WTC11 (cell line): ENCODE measurements around the gene TRAF2. TPM values are rescaled to one million over a fixed set of nuclear protein-coding genes. Genes with fewer than 3 reads are reported as not detected.

Experiments used
- ATAC-seq: fragments of 200-7000 bp; cut with Tn5 transposase; 2 replicates; pipeline ENCODE4 v1.10.0; 2021; ENCODE audit warnings: mild to moderate bottlenecking, moderate library complexity
- CTCF ChIA-PET: fragments of 300-600 bp; sonication (Branson Sonifier 250); formaldehyde crosslinking; loops from one replicate; lab custom pipeline; 2021; ENCODE audit warnings: antibody characterized with exemption; lab: Charles Lee
- POLR2A ChIA-PET: fragments of 350-600 bp; sonication (Branson Sonifier 250); formaldehyde crosslinking; loops from one replicate; lab custom pipeline; 2021; ENCODE audit warnings: antibody characterized with exemption; lab: Charles Lee
- DNase-seq: peaks from one replicate; pipeline ENCODE4 v3.0.0; 2021; ENCODE audit warnings: low spot score
- H3K27ac Mint-ChIP-seq: 2 replicates; pipeline ENCODE4 v1.8.0; 2021; ENCODE audit warnings: mixed read lengths
- H3K27me3 Mint-ChIP-seq: 2 replicates; pipeline ENCODE4 v1.8.0; 2021; ENCODE audit warnings: low read depth, mild to moderate bottlenecking, moderate library complexity, mixed read lengths
- H3K36me3 Mint-ChIP-seq: 2 replicates; pipeline ENCODE4 v1.8.0; 2021; ENCODE audit warnings: mixed read lengths
- H3K4me1 Mint-ChIP-seq: 2 replicates; pipeline ENCODE4 v1.8.0; 2022; ENCODE audit warnings: mixed read lengths
- H3K4me3 Mint-ChIP-seq: 2 replicates; pipeline ENCODE4 v1.8.0; 2021; ENCODE audit warnings: mild to moderate bottlenecking, moderate library complexity, mixed read lengths
- H3K9me3 Mint-ChIP-seq: 2 replicates; pipeline ENCODE4 v1.8.0; 2021; ENCODE audit warnings: mixed read lengths
- CTCF ChIP-seq: fragments of 200-600 bp; IDR thresholded peaks from 2 replicates; pipeline ENCODE4 v1.8.0; 2022; ENCODE audit warnings: antibody characterized with exemption
- HMGXB4 ChIP-seq: sonication (generic); formaldehyde crosslinking; IDR thresholded peaks from 2 replicates; pipeline ENCODE4 v1.8.1; 2023; ENCODE audit warnings: mild to moderate bottlenecking, moderate library complexity, missing genetic modification reagents
- MXD4 ChIP-seq: fragments of 250-450 bp; sonication (Bioruptor Pico); IDR thresholded peaks from 2 replicates; pipeline ENCODE4 v1.8.0; 2021; ENCODE audit warnings: mild to moderate bottlenecking, moderate library complexity, borderline replicate concordance
- NFATC4 ChIP-seq: fragments of 250-450 bp; sonication (Bioruptor Pico); IDR thresholded peaks from 2 replicates; pipeline ENCODE4 v1.9.0; 2021; ENCODE audit warnings: mild to moderate bottlenecking
- NFYB ChIP-seq: sonication (generic); formaldehyde crosslinking; conservative IDR thresholded peaks from 2 replicates; pipeline ENCODE4 v1.8.0; 2022; ENCODE audit warnings: low read depth, missing genetic modification reagents
- NR1H2 ChIP-seq: sonication (generic); formaldehyde crosslinking; IDR thresholded peaks from 2 replicates; pipeline ENCODE4 v1.9.0; 2021; ENCODE audit warnings: mild to moderate bottlenecking, moderate library complexity, missing genetic modification reagents
- NR3C1 ChIP-seq: sonication (generic); formaldehyde crosslinking; conservative IDR thresholded peaks from 2 replicates; pipeline ENCODE4 v1.8.1; 2023; ENCODE audit warnings: low read depth, mild to moderate bottlenecking, missing genetic modification reagents
- SMAD4 ChIP-seq: sonication (generic); formaldehyde crosslinking; IDR thresholded peaks from 2 replicates; pipeline ENCODE4 v1.8.0; 2022; ENCODE audit warnings: mild to moderate bottlenecking, missing genetic modification reagents
- STAT6 ChIP-seq: sonication (generic); formaldehyde crosslinking; conservative IDR thresholded peaks from 2 replicates; pipeline ENCODE4 v1.8.1; 2023; ENCODE audit warnings: mild to moderate bottlenecking, low read depth, missing genetic modification reagents, moderate library complexity
- TP53 ChIP-seq: sonication (generic); formaldehyde crosslinking; IDR thresholded peaks from 2 replicates; pipeline ENCODE4 v1.8.1; 2023; ENCODE audit warnings: mild to moderate bottlenecking, missing genetic modification reagents
- ZBTB21 ChIP-seq: sonication (generic); formaldehyde crosslinking; IDR thresholded peaks from 2 replicates; pipeline ENCODE4 v1.8.1; 2023; ENCODE audit warnings: mild to moderate bottlenecking, missing genetic modification reagents, borderline replicate concordance
- ZNF317 ChIP-seq: sonication (generic); formaldehyde crosslinking; IDR thresholded peaks from 2 replicates; pipeline ENCODE4 v1.8.1; 2023; ENCODE audit warnings: low read depth, mild to moderate bottlenecking, moderate library complexity, missing genetic modification reagents, borderline replicate concordance
- ZNF423 ChIP-seq: fragments of 250-450 bp; sonication (Bioruptor Pico); IDR thresholded peaks from 2 replicates; pipeline ENCODE4 v2.1.2; 2022; ENCODE audit warnings: mild to moderate bottlenecking, moderate library complexity
- ZSCAN18 ChIP-seq: fragments of 250-450 bp; sonication (Bioruptor Pico); IDR thresholded peaks from 2 replicates; pipeline ENCODE4 v2.1.2; 2022; ENCODE audit warnings: mild to moderate bottlenecking, moderate library complexity
- total RNA-seq: library from RNA; stranded (reverse); gene quantifications from 3 replicates; pipeline ENCODE4 v1.2.3, GENCODE V29; 2021

The TRAF2 gene
- total RNA-seq, 1 experiment from 2014 or later: 55.0 TPM

- no peak overlapping the region for H3K27ac Mint-ChIP-seq
- H3K9me3 Mint-ChIP-seq: peaks cover 8% of the 10 kb centered on the region
- peaks cover 2% of the 10 kb centered on the region; the same call in 1 of the 2 replicates for H3K4me1 Mint-ChIP-seq
- peaks cover 23% of the 10 kb centered on the region for H3K27me3 Mint-ChIP-seq
- TF ChIP-seq CTCF: no peak
- TF ChIP-seq STAT6 (CRISPR knock-in tag): no peak
- TF ChIP-seq TP53: no peak
- no peak for TF ChIP-seq ZSCAN18 (CRISPR knock-in tag)
- no peak for TF ChIP-seq NR3C1 (CRISPR knock-in tag)
- TF ChIP-seq SMAD4: no peak
- TF ChIP-seq NR1H2 (CRISPR knock-in tag): no peak
- TF ChIP-seq HMGXB4: no peak
- no peak for TF ChIP-seq ZBTB21 (CRISPR knock-in tag)
- TF ChIP-seq NFYB (CRISPR knock-in tag): no peak
- TF ChIP-seq ZNF317 (CRISPR knock-in tag): no peak
- no peak for TF ChIP-seq NFATC4 (CRISPR knock-in tag)
- no peak for DNase-seq
- peak; percentile 27; the same call in 1 of the 2 replicates for ATAC-seq
- POLR2A ChIA-PET: interaction anchor here (0.7 kb wide), 1 partner anchor 104 kb away, joined by 3 read pairs; no protein-coding TSS in a partner anchor
- CTCF ChIA-PET: no interaction called here
- no peak overlapping the region for H3K4me3 Mint-ChIP-seq
- no peaks in the 10 kb centered on the region for H3K36me3 Mint-ChIP-seq
Measured at GRCh38 chr9:136880651-136881050, 5.7 kb upstream of the TRAF2 start.

GRCh38 chr9:136881691-136882108 lies 4.6 kb upstream of the TRAF2 start:
- POLR2A ChIA-PET: no interaction called here
- no peak for ATAC-seq
- no peaks in the 10 kb centered on the region for H3K36me3 Mint-ChIP-seq
- H3K27ac Mint-ChIP-seq: no peak overlapping the region
- H3K4me3 Mint-ChIP-seq: no peak overlapping the region
- TF ChIP-seq MXD4 (CRISPR knock-in tag): no peak
- no peak for TF ChIP-seq ZNF423
- TF ChIP-seq NR3C1 (CRISPR knock-in tag): no peak
- peaks cover 2% of the 10 kb centered on the region; the same call in 1 of the 2 replicates for H3K4me1 Mint-ChIP-seq
- DNase-seq: no peak
- H3K27me3 Mint-ChIP-seq: peaks cover 12% of the 10 kb centered on the region
- CTCF ChIA-PET: interaction anchor here (0.7 to 1.3 kb wide), 4 partner anchors 36 to 186 kb away, joined by 3 to 6 read pairs (median 4); no protein-coding TSS in a partner anchor
- H3K9me3 Mint-ChIP-seq: no peaks in the 10 kb centered on the region
